Measurements from ENCODE around the gene NTMT1.

Gene NTMT1

GRCh38 chr9:129606161-129607026, 19.6 kb upstream of the NTMT1 start:
- H3K79me1 ChIP-seq (ENCODE audit: low read depth, low read length): no peaks in the 10 kb centered on the region
- H3K14ac ChIP-seq (ENCODE audit: low read length): no peak overlapping the region
- H3K4me2 ChIP-seq (ENCODE audit: insufficient read depth, low read length, poor library complexity, severe bottlenecking): no peak overlapping the region
- no peak overlapping the region for H3K4ac ChIP-seq (ENCODE audit: low read length)
- no CpG with 5 or more reads among the region's 15 CpGs for WGBS, 2 donors (ENCODE audit: extremely low coverage in 2 of 2, insufficient read length in 2 of 2, insufficient replicate concordance in 1 of 2)
- H3K4me1 ChIP-seq (ENCODE audit: control insufficient read depth in 2 of 2, insufficient read depth in 1 of 2, low read depth in 1 of 2, low read length in 2 of 2): peaks cover 28 to 49% of the 10 kb centered on the region in 2 donors
- H3K4me3 ChIP-seq (ENCODE audit: low read length in 2 of 2): no peak overlapping the region
- no peak overlapping the region for H2BK12ac ChIP-seq (ENCODE audit: low read length)
- no peak overlapping the region for H2BK120ac ChIP-seq (ENCODE audit: low read depth, low read length)
- H3K9ac ChIP-seq (ENCODE audit: low read depth, low read length, poor library complexity): no peak overlapping the region
- no peak for DNase-seq (ENCODE audit: low spot score)
- no peak overlapping the region for H3K27ac ChIP-seq (replicated peaks; ENCODE audit: low read length)
- peak overlapping the region; percentile 32 for H2BK15ac ChIP-seq (ENCODE audit: low read length)
- H2AFZ ChIP-seq (ENCODE audit: low read length): no peak overlapping the region
- H3K18ac ChIP-seq (ENCODE audit: low read length): peak overlapping the region; percentile 23
- no peak overlapping the region for H3K23ac ChIP-seq (ENCODE audit: low read depth, low read length, poor library complexity)
- peak overlapping the region; percentile 0 for H2AK5ac ChIP-seq (ENCODE audit: low read depth, low read length)
- no peaks in the 10 kb centered on the region for H3K36me3 ChIP-seq (replicated peaks in 1 of 2; ENCODE audit: control insufficient read depth in 2 of 2, insufficient read depth in 2 of 2, low read length in 2 of 2)
- H2BK5ac ChIP-seq (ENCODE audit: low read length): no peak overlapping the region
- H4K91ac ChIP-seq (ENCODE audit: low read depth, low read length, poor library complexity): peak overlapping the region; percentile 49
- H3K9me3 ChIP-seq (replicated peaks in 1 of 2; ENCODE audit: control insufficient read depth in 2 of 2, insufficient read depth in 1 of 2, low read depth in 1 of 2, low read length in 2 of 2): no peaks in the 10 kb centered on the region
- no peak overlapping the region for H4K8ac ChIP-seq (ENCODE audit: low read depth, low read length)
- no peaks in the 10 kb centered on the region for H3K27me3 ChIP-seq (ENCODE audit: control insufficient read depth in 3 of 3, insufficient read depth in 3 of 3, low read depth in 1 of 3, low read length in 3 of 3)

- H4K8ac ChIP-seq (ENCODE audit: low read depth, low read length): no peak overlapping the region
- H2AFZ ChIP-seq (ENCODE audit: low read length): no peak overlapping the region
- H3K4me2 ChIP-seq (ENCODE audit: insufficient read depth, low read length, poor library complexity, severe bottlenecking): no peak overlapping the region
- no peaks in the 10 kb centered on the region for H3K79me1 ChIP-seq (ENCODE audit: low read depth, low read length)
- H3K4me1 ChIP-seq (ENCODE audit: control insufficient read depth in 2 of 2, insufficient read depth in 1 of 2, low read depth in 1 of 2, low read length in 2 of 2): peaks cover 28 to 49% of the 10 kb centered on the region in 2 donors
- no peak overlapping the region for H4K91ac ChIP-seq (ENCODE audit: low read depth, low read length, poor library complexity)
- no peaks in the 10 kb centered on the region for H3K36me3 ChIP-seq (replicated peaks in 1 of 2; ENCODE audit: control insufficient read depth in 2 of 2, insufficient read depth in 2 of 2, low read length in 2 of 2)
- H3K27me3 ChIP-seq (ENCODE audit: control insufficient read depth in 3 of 3, insufficient read depth in 3 of 3, low read depth in 1 of 3, low read length in 3 of 3): no peaks in the 10 kb centered on the region
- H3K27ac ChIP-seq (replicated peaks; ENCODE audit: low read length): no peak overlapping the region
- no peak overlapping the region for H3K9ac ChIP-seq (ENCODE audit: low read depth, low read length, poor library complexity)
- no peak overlapping the region for H3K14ac ChIP-seq (ENCODE audit: low read length)
- H3K4ac ChIP-seq (ENCODE audit: low read length): no peak overlapping the region
- H3K23ac ChIP-seq (ENCODE audit: low read depth, low read length, poor library complexity): no peak overlapping the region
- no peaks in the 10 kb centered on the region for H3K9me3 ChIP-seq (replicated peaks in 1 of 2; ENCODE audit: control insufficient read depth in 2 of 2, insufficient read depth in 1 of 2, low read depth in 1 of 2, low read length in 2 of 2)
- no peak overlapping the region for H2BK12ac ChIP-seq (ENCODE audit: low read length)
- no peak overlapping the region for H3K4me3 ChIP-seq (ENCODE audit: low read length in 2 of 2)
- H3K18ac ChIP-seq (ENCODE audit: low read length): peak overlapping the region; percentile 23
- no peak overlapping the region for H2BK5ac ChIP-seq (ENCODE audit: low read length)
- H2BK120ac ChIP-seq (ENCODE audit: low read depth, low read length): no peak overlapping the region
- peak overlapping the region; percentile 32 for H2BK15ac ChIP-seq (ENCODE audit: low read length)
- WGBS, 2 donors (ENCODE audit: extremely low coverage in 2 of 2, insufficient read length in 2 of 2, insufficient replicate concordance in 1 of 2): no CpG with 5 or more reads among the region's 6 CpGs
- H2AK5ac ChIP-seq (ENCODE audit: low read depth, low read length): peak overlapping the region; percentile 0
- DNase-seq (ENCODE audit: low spot score): no peak
These were observed 19.0 kb upstream of the NTMT1 start for GRCh38 chr9:129607027-129607387.

DNA sequence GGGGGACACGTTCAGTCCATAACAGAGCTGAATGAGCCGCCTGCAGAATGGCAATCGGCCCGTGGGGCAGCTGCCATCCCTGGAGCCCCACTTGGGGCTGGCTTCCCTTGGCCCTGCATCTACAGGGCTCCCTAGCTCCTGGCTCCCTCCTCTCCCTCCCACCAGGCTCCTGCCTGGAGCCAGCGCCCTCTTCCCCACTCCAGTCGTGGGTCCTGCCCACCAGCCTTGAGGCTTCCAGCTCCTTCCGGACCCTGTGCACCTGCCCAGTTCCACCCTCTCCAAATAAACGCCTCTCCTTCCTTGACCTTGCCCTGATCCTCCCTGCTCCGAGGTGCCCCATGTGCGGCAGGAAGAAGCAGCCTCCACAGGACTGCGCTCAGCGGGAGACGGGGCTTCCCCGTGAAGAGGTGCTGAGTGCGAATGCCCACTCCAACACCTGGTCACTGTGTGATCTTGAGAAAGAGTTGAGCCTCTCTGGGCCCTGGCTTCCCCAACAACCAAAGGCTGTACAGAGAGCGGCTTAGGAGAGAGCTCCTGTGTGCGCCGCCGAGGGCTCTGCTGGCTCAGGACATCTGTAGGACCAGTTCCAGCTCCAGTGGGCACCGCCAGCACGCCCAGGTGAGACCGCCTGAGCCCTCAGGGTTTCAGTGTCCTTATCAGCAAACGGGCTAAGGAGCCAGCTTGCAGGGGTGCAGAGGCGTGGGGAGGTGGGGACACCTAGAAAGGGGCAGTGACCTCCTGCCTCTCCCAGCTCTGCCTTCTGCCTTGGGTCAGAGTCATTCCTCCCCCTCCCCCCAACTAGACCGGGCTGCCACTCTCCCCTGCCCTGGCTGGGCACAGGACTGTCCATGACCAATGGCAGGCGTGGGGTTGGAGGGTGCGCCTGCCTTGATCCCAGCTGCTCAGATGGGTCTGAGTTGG, 17.1 kb upstream of the NTMT1 start:
- H3K14ac ChIP-seq (ENCODE audit: low read length): no peak overlapping the region
- no peak overlapping the region for H3K4me3 ChIP-seq (ENCODE audit: low read length in 2 of 2)
- peak overlapping the region; percentile 95 for H3K18ac ChIP-seq (ENCODE audit: low read length)
- peak overlapping the region; percentile 75 for H3K9ac ChIP-seq (ENCODE audit: low read depth, low read length, poor library complexity)
- peak overlapping the region; percentile 68 for H3K23ac ChIP-seq (ENCODE audit: low read depth, low read length, poor library complexity)
- H2BK5ac ChIP-seq (ENCODE audit: low read length): no peak overlapping the region
- peak overlapping the region; percentile 46 for H3K4ac ChIP-seq (ENCODE audit: low read length)
- H2AFZ ChIP-seq (ENCODE audit: low read length): no peak overlapping the region
- no peak overlapping the region for H4K91ac ChIP-seq (ENCODE audit: low read depth, low read length, poor library complexity)
- H2BK15ac ChIP-seq (ENCODE audit: low read length): peak overlapping the region; percentile 98
- H3K27ac ChIP-seq (replicated peaks; ENCODE audit: low read length): peak overlapping the region; percentile 17
- DNase-seq (ENCODE audit: low spot score): no peak
- no peaks in the 10 kb centered on the region for H3K79me1 ChIP-seq (ENCODE audit: low read depth, low read length)
- no peaks in the 10 kb centered on the region for H3K27me3 ChIP-seq (ENCODE audit: control insufficient read depth in 3 of 3, insufficient read depth in 3 of 3, low read depth in 1 of 3, low read length in 3 of 3)
- peak overlapping the region; percentile 8 for H2AK5ac ChIP-seq (ENCODE audit: low read depth, low read length)
- peaks cover 21 to 50% of the 10 kb centered on the region in 2 donors for H3K4me1 ChIP-seq (ENCODE audit: control insufficient read depth in 2 of 2, insufficient read depth in 1 of 2, low read depth in 1 of 2, low read length in 2 of 2)
- WGBS, 2 donors (ENCODE audit: extremely low coverage in 2 of 2, insufficient read length in 2 of 2, insufficient replicate concordance in 1 of 2): no CpG with 5 or more reads among the region's 27 CpGs
- H2BK120ac ChIP-seq (ENCODE audit: low read depth, low read length): no peak overlapping the region
- H3K4me2 ChIP-seq (ENCODE audit: insufficient read depth, low read length, poor library complexity, severe bottlenecking): no peak overlapping the region
- no peak overlapping the region for H4K8ac ChIP-seq (ENCODE audit: low read depth, low read length)
- peak overlapping the region; percentile 98 for H2BK12ac ChIP-seq (ENCODE audit: low read length)
- H3K9me3 ChIP-seq (replicated peaks in 1 of 2; ENCODE audit: control insufficient read depth in 2 of 2, insufficient read depth in 1 of 2, low read depth in 1 of 2, low read length in 2 of 2): no peaks in the 10 kb centered on the region
- H3K36me3 ChIP-seq (replicated peaks in 1 of 2; ENCODE audit: control insufficient read depth in 2 of 2, insufficient read depth in 2 of 2, low read length in 2 of 2): no peaks in the 10 kb centered on the region

All from neuronal stem cell (in vitro differentiated cells).